Measurements from ENCODE around the gene CCL20. TPM values are rescaled to one million over a fixed set of nuclear protein-coding genes. Genes with fewer than 3 reads are reported as not detected.

The CCL20 gene
- polyA plus RNA-seq, 10 donors, result 0.36 to 5.8 (median 0.90) TPM; not detected in 2

Other genes starting within 250 kb of the CCL20 start
- gene SCYGR2, start 214.9 kb upstream of the CCL20 start, polyA plus RNA-seq (ENCODE audit: insufficient read length in 10 of 10), result not detected
- gene SCYGR3, start 199.0 kb upstream of the CCL20 start, polyA plus RNA-seq (ENCODE audit: insufficient read length in 10 of 10), result not detected
- under 1 TPM in 1 of 10 donors, not detected in 9; 0.07 TPM for gene SCYGR4, start 196.3 kb upstream of the CCL20 start, polyA plus RNA-seq (ENCODE audit: insufficient read length in 10 of 10)
- not detected for gene SCYGR5, start 147.0 kb upstream of the CCL20 start, polyA plus RNA-seq (ENCODE audit: insufficient read length in 10 of 10)
- gene SLC19A3, start 95.8 kb upstream of the CCL20 start, polyA plus RNA-seq (ENCODE audit: insufficient read length in 10 of 10), result 1 to 10 TPM in 2 of 10 donors, under 1 TPM in 8; 0.40 to 1.5 (median 0.75) TPM
- gene SCYGR6, start 89.1 kb upstream of the CCL20 start, polyA plus RNA-seq (ENCODE audit: insufficient read length in 10 of 10), result not detected
- gene SCYGR7, start 85.5 kb upstream of the CCL20 start, polyA plus RNA-seq (ENCODE audit: insufficient read length in 10 of 10), result not detected
- gene SCYGR8, start 67.9 kb upstream of the CCL20 start, polyA plus RNA-seq (ENCODE audit: insufficient read length in 10 of 10), result not detected
- gene DAW1, start 57.8 kb downstream of the CCL20 start, polyA plus RNA-seq (ENCODE audit: insufficient read length in 10 of 10), result under 1 TPM in 2 of 10 donors, not detected in 8; 0.05 TPM